ENCODE measurements around the gene MSX2.

MSX2 gene

DNA sequence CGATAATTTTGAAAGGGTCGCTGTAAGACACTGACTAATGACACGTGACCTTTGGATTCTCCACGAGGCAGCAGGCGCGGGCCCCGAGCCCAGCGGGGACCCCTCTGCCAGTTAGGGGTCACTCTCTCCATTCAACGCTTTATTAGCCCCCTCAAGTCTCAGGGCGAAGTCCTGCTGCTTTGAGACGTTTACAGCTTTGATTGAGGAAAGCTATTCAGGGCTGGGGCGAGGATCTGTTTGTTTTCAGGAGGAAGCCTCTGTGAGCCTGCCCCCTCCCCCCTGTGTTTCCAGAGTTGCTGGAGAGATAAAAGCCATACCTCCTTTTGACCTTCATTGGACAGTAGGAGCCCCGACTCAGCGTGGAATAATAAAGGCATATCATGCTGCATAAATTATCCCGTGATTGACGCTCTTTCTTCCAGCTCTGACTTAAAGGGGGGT lies 31.4 kb upstream of the MSX2 start:
- no peaks in the 10 kb centered on the region for H3K9me3 ChIP-seq (ENCODE audit: control insufficient read depth, low read length)
- H3K4me3 ChIP-seq (ENCODE audit: insufficient read depth, low read depth, low read length, poor library complexity, severe bottlenecking): no peak overlapping the region
- no peak overlapping the region for H3K27ac ChIP-seq (ENCODE audit: insufficient read depth, low read length, poor library complexity, severe bottlenecking)
- H3K27me3 ChIP-seq (replicated peaks; ENCODE audit: control insufficient read depth, insufficient read depth, low read length, poor library complexity, severe bottlenecking): peaks cover 11% of the 10 kb centered on the region
- DNase-seq: no peak
- H3K4me1 ChIP-seq (ENCODE audit: control insufficient read depth, insufficient read depth, low read length, poor library complexity, severe bottlenecking): no peaks in the 10 kb centered on the region
- H3K36me3 ChIP-seq (ENCODE audit: control insufficient read depth, insufficient read depth, low read length): no peaks in the 10 kb centered on the region

DNA sequence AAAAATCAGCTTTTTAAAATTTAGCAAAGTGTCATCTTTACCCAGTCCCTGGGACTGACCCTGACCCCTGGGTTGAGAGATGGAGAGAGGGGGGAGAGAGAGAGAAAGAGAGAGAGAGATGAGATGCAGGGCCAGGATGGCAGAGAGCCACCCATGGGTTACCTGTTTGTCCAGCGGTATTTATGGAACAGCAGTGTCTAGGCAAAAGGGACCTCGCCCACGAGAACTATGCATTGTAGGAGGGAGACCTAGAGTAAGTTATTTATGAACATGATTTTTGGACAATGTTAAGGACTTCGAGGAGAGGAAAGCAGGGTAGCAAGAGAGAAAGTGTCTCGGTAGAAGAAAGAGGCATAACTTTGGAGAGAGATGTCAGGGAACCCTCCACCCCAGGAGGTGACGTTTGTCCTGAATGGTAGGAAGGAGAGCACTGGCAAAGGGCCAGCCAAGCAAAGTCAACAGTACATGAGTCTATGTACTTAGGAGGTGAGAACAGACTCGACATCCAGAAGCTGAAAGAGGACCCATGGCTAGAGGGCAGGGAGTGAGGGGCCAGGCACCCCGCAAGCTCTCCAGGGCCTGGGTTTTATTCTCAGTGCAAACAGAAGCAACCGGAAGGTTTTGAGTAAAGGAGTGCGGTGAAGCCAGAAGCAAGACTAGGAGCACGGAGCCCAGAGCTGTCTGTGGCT lies 30.5 kb upstream of the MSX2 start:
- Histone ChIP-seq H3K36me3 (ENCODE audit: control insufficient read depth, insufficient read depth, low read length) (no peaks in the 10 kb centered on the region), H3K27ac (ENCODE audit: insufficient read depth, low read length, poor library complexity, severe bottlenecking) (no peak overlapping the region), H3K4me3 (ENCODE audit: insufficient read depth, low read depth, low read length, poor library complexity, severe bottlenecking) (no peak overlapping the region), H3K4me1 (ENCODE audit: control insufficient read depth, insufficient read depth, low read length, poor library complexity, severe bottlenecking) (no peaks in the 10 kb centered on the region), H3K9me3 (ENCODE audit: control insufficient read depth, low read length) (no peaks in the 10 kb centered on the region), H3K27me3 (replicated peaks; ENCODE audit: control insufficient read depth, insufficient read depth, low read length, poor library complexity, severe bottlenecking) (peaks cover 8% of the 10 kb centered on the region)
- no peak for DNase-seq

- peaks cover 4% of the 10 kb centered on the region for H3K27me3 ChIP-seq (replicated peaks; ENCODE audit: control insufficient read depth, insufficient read depth, low read length, poor library complexity, severe bottlenecking)
- no peak overlapping the region for H3K27ac ChIP-seq (ENCODE audit: insufficient read depth, low read length, poor library complexity, severe bottlenecking)
- no peaks in the 10 kb centered on the region for H3K4me1 ChIP-seq (ENCODE audit: control insufficient read depth, insufficient read depth, low read length, poor library complexity, severe bottlenecking)
- H3K9me3 ChIP-seq (ENCODE audit: control insufficient read depth, low read length): no peaks in the 10 kb centered on the region
- H3K36me3 ChIP-seq (ENCODE audit: control insufficient read depth, insufficient read depth, low read length): no peaks in the 10 kb centered on the region
- no peak for DNase-seq
- no peak overlapping the region for H3K4me3 ChIP-seq (ENCODE audit: insufficient read depth, low read depth, low read length, poor library complexity, severe bottlenecking)
These were observed 29.8 kb upstream of the MSX2 start for GRCh38 chr5:174694611-174695010.

DNA sequence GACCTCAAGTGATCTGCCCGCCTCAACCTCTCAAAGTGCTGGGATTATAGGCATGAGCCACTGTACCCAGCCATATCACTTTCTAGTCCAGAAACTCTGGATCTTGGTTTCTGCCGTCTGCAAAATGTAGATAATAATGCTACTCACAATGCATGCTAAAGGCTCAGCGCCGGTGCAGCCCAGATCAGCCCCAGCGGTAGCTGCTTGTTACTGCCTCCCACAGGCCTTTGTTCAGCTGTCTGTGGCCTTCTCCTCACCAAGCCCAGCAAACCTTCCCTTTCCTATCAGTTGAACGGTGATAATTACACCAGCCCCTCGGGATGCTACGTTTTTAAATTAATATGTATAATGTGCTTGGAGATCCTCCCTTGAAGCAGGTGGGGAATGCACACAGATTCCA lies 26.2 kb upstream of the MSX2 start:
- Histone ChIP-seq H3K9me3 (ENCODE audit: control insufficient read depth, low read length) (no peaks in the 10 kb centered on the region), H3K27me3 (replicated peaks; ENCODE audit: control insufficient read depth, insufficient read depth, low read length, poor library complexity, severe bottlenecking) (no peaks in the 10 kb centered on the region), H3K27ac (ENCODE audit: insufficient read depth, low read length, poor library complexity, severe bottlenecking) (no peak overlapping the region), H3K4me1 (ENCODE audit: control insufficient read depth, insufficient read depth, low read length, poor library complexity, severe bottlenecking) (no peaks in the 10 kb centered on the region), H3K4me3 (ENCODE audit: insufficient read depth, low read depth, low read length, poor library complexity, severe bottlenecking) (no peak overlapping the region), H3K36me3 (ENCODE audit: control insufficient read depth, insufficient read depth, low read length) (no peaks in the 10 kb centered on the region)
- no peak for DNase-seq

- H3K36me3 ChIP-seq (ENCODE audit: control insufficient read depth, insufficient read depth, low read length): no peaks in the 10 kb centered on the region
- H3K4me3 ChIP-seq (ENCODE audit: insufficient read depth, low read depth, low read length, poor library complexity, severe bottlenecking): no peak overlapping the region
- no peak overlapping the region for H3K27ac ChIP-seq (ENCODE audit: insufficient read depth, low read length, poor library complexity, severe bottlenecking)
- no peaks in the 10 kb centered on the region for H3K27me3 ChIP-seq (replicated peaks; ENCODE audit: control insufficient read depth, insufficient read depth, low read length, poor library complexity, severe bottlenecking)
- no peak for DNase-seq
- H3K9me3 ChIP-seq (ENCODE audit: control insufficient read depth, low read length): no peaks in the 10 kb centered on the region
- no peaks in the 10 kb centered on the region for H3K4me1 ChIP-seq (ENCODE audit: control insufficient read depth, insufficient read depth, low read length, poor library complexity, severe bottlenecking)
These were observed 25.3 kb upstream of the MSX2 start for GRCh38 chr5:174699131-174699530.

GRCh38 chr5:174706997-174707572 lies 17.3 kb upstream of the MSX2 start:
- Histone ChIP-seq H3K27me3 (replicated peaks; ENCODE audit: control insufficient read depth, insufficient read depth, low read length, poor library complexity, severe bottlenecking) (no peaks in the 10 kb centered on the region), H3K36me3 (ENCODE audit: control insufficient read depth, insufficient read depth, low read length) (no peaks in the 10 kb centered on the region), H3K4me1 (ENCODE audit: control insufficient read depth, insufficient read depth, low read length, poor library complexity, severe bottlenecking) (no peaks in the 10 kb centered on the region), H3K9me3 (ENCODE audit: control insufficient read depth, low read length) (no peaks in the 10 kb centered on the region), H3K27ac (ENCODE audit: insufficient read depth, low read length, poor library complexity, severe bottlenecking) (no peak overlapping the region), H3K4me3 (ENCODE audit: insufficient read depth, low read depth, low read length, poor library complexity, severe bottlenecking) (no peak overlapping the region)
- DNase-seq: no peak

GRCh38 chr5:174707671-174708070 lies 16.7 kb upstream of the MSX2 start:
- Histone ChIP-seq H3K36me3 (ENCODE audit: control insufficient read depth, insufficient read depth, low read length) (no peaks in the 10 kb centered on the region), H3K9me3 (ENCODE audit: control insufficient read depth, low read length) (no peaks in the 10 kb centered on the region), H3K27me3 (replicated peaks; ENCODE audit: control insufficient read depth, insufficient read depth, low read length, poor library complexity, severe bottlenecking) (no peaks in the 10 kb centered on the region), H3K4me1 (ENCODE audit: control insufficient read depth, insufficient read depth, low read length, poor library complexity, severe bottlenecking) (no peaks in the 10 kb centered on the region), H3K27ac (ENCODE audit: insufficient read depth, low read length, poor library complexity, severe bottlenecking) (no peak overlapping the region), H3K4me3 (ENCODE audit: insufficient read depth, low read depth, low read length, poor library complexity, severe bottlenecking) (no peak overlapping the region)
- DNase-seq: no peak

- no peak overlapping the region for H3K4me3 ChIP-seq (ENCODE audit: insufficient read depth, low read depth, low read length, poor library complexity, severe bottlenecking)
- no peaks in the 10 kb centered on the region for H3K36me3 ChIP-seq (ENCODE audit: control insufficient read depth, insufficient read depth, low read length)
- no peaks in the 10 kb centered on the region for H3K27me3 ChIP-seq (replicated peaks; ENCODE audit: control insufficient read depth, insufficient read depth, low read length, poor library complexity, severe bottlenecking)
- no peak for DNase-seq
- no peaks in the 10 kb centered on the region for H3K9me3 ChIP-seq (ENCODE audit: control insufficient read depth, low read length)
- no peak overlapping the region for H3K27ac ChIP-seq (ENCODE audit: insufficient read depth, low read length, poor library complexity, severe bottlenecking)
- H3K4me1 ChIP-seq (ENCODE audit: control insufficient read depth, insufficient read depth, low read length, poor library complexity, severe bottlenecking): no peaks in the 10 kb centered on the region
These were observed 15.7 kb upstream of the MSX2 start for GRCh38 chr5:174708476-174709207.

GRCh38 chr5:174714751-174715150 lies 9.6 kb upstream of the MSX2 start:
- Histone ChIP-seq H3K4me3 (ENCODE audit: insufficient read depth, low read depth, low read length, poor library complexity, severe bottlenecking) (no peak overlapping the region), H3K4me1 (ENCODE audit: control insufficient read depth, insufficient read depth, low read length, poor library complexity, severe bottlenecking) (no peaks in the 10 kb centered on the region), H3K36me3 (ENCODE audit: control insufficient read depth, insufficient read depth, low read length) (no peaks in the 10 kb centered on the region), H3K27ac (ENCODE audit: insufficient read depth, low read length, poor library complexity, severe bottlenecking) (no peak overlapping the region), H3K27me3 (replicated peaks; ENCODE audit: control insufficient read depth, insufficient read depth, low read length, poor library complexity, severe bottlenecking) (peaks cover 6% of the 10 kb centered on the region), H3K9me3 (ENCODE audit: control insufficient read depth, low read length) (no peaks in the 10 kb centered on the region)
- DNase-seq: no peak

- no peak overlapping the region for H3K27ac ChIP-seq (ENCODE audit: insufficient read depth, low read length, poor library complexity, severe bottlenecking)
- no peaks in the 10 kb centered on the region for H3K4me1 ChIP-seq (ENCODE audit: control insufficient read depth, insufficient read depth, low read length, poor library complexity, severe bottlenecking)
- no peaks in the 10 kb centered on the region for H3K9me3 ChIP-seq (ENCODE audit: control insufficient read depth, low read length)
- DNase-seq: no peak
- no peaks in the 10 kb centered on the region for H3K36me3 ChIP-seq (ENCODE audit: control insufficient read depth, insufficient read depth, low read length)
- peaks cover 15% of the 10 kb centered on the region for H3K27me3 ChIP-seq (replicated peaks; ENCODE audit: control insufficient read depth, insufficient read depth, low read length, poor library complexity, severe bottlenecking)
- H3K4me3 ChIP-seq (ENCODE audit: insufficient read depth, low read depth, low read length, poor library complexity, severe bottlenecking): no peak overlapping the region
These were observed 8.6 kb upstream of the MSX2 start for GRCh38 chr5:174715804-174716203.
